GM12878 (cell line): ENCODE measurements around the gene PLEKHA5. TPM values are rescaled to one million over a fixed set of nuclear protein-coding genes. Genes with fewer than 3 reads are reported as not detected.

Source experiments
- ATAC-seq: fragments of 200-7000 bp; cut with Tn5 transposase; 3 replicates; pipeline ENCODE4 v1.9.1; 2020; ENCODE audit warnings: mild to moderate bottlenecking, moderate library complexity
- BruUV-seq: library from RNA; stranded (reverse); fragments of 400-500 nt; replicated peaks from 2 replicates; lab custom pipeline; 2021; lab: Mats Ljungman, UMichigan
- CTCF ChIA-PET: fragments of 300-600 bp; sonication (Branson Sonifier 250); formaldehyde crosslinking; extraction: SDS; loops from one replicate; lab custom pipeline; 2021; ENCODE audit warnings: inconsistent platforms; lab: Yijun Ruan, JAX
- POLR2A ChIA-PET: fragments of 350-600 bp; formaldehyde crosslinking; extraction: SDS; loops from one replicate; lab custom pipeline; 2021; ENCODE audit warnings: inconsistent platforms; lab: Charles Lee
- RAD21 ChIA-PET: fragments of 300-600 bp; sonication (Branson Sonifier 250); formaldehyde crosslinking; loops from one replicate; lab custom pipeline; 2023; ENCODE audit warnings: antibody characterized with exemption; ENCODE audit not compliant: unreplicated experiment; lab: Charles Lee
- SMC1A ChIA-PET: fragments of 300-600 bp; sonication (Branson Sonifier 250); formaldehyde crosslinking; loops from one replicate; lab custom pipeline; 2023; ENCODE audit not compliant: unreplicated experiment, uncharacterized antibody; lab: Charles Lee
- DNase-seq: peaks from one replicate; pipeline ENCODE4 v3.0.0-alpha.2; 2011; ENCODE audit warnings: low read depth, low spot score
- FAIRE-seq: peaks from 3 replicates; lab custom pipeline; 2011; peaks lifted over from hg19 to GRCh38; lab: Jason Lieb, UNC
- H2AFZ ChIP-seq: 2 replicates; pipeline ENCODE4 v1.6.0; 2011; ENCODE audit warnings: low read depth, low read length, control low read depth; ENCODE audit not compliant: control insufficient read depth
- H3K27ac ChIP-seq: 2 replicates; pipeline ENCODE4 v1.5.1; 2011; ENCODE audit warnings: control low read depth; ENCODE audit not compliant: control insufficient read depth, insufficient read depth
- H3K27me3 ChIP-seq, 2 experiments: replicated peaks in 1 of 2; 2 replicates each; pipeline versions ENCODE4 v1.6.0 to v1.6.1; 2011; ENCODE audit warnings: low read length in 1 of 2; ENCODE audit not compliant: control insufficient read depth in 2 of 2, insufficient read depth in 2 of 2
- H3K36me3 ChIP-seq, 2 experiments: 2 replicates each; pipeline ENCODE4 v1.5.1; 2011; ENCODE audit warnings: low read length in 1 of 2; ENCODE audit not compliant: control insufficient read depth in 2 of 2, insufficient read depth in 2 of 2
- H3K4me1 ChIP-seq: 2 replicates; pipeline ENCODE4 v1.6.1; 2011; ENCODE audit warnings: mild to moderate bottlenecking, low read length, moderate library complexity, mixed read lengths; ENCODE audit not compliant: control insufficient read depth, insufficient read depth
- H3K4me2 ChIP-seq: 2 replicates; pipeline ENCODE4 v1.6.0; 2011; ENCODE audit warnings: control low read depth; ENCODE audit not compliant: control insufficient read depth, insufficient read depth
- H3K4me3 ChIP-seq: fragments of 200-600 bp; sonication (generic); 2 replicates; pipeline ENCODE4 v1.5.1; 2016
- H3K79me2 ChIP-seq: 2 replicates; pipeline ENCODE4 v1.6.0; 2011; ENCODE audit warnings: low read length; ENCODE audit not compliant: control insufficient read depth, insufficient read depth
- H3K9ac ChIP-seq: 2 replicates; pipeline ENCODE4 v1.8.0; 2011; ENCODE audit warnings: low read length, control low read depth, mixed read lengths; ENCODE audit not compliant: control insufficient read depth, insufficient read depth
- H3K9me3 ChIP-seq: replicated peaks from 3 replicates; pipeline ENCODE4 v1.5.1; 2011; ENCODE audit warnings: mild to moderate bottlenecking, low read length; ENCODE audit not compliant: control insufficient read depth, insufficient read depth
- H4K20me1 ChIP-seq: 2 replicates; pipeline ENCODE4 v1.6.0; 2011; ENCODE audit not compliant: control insufficient read depth, insufficient read depth
- CEBPB ChIP-seq, 2 experiments: fragments of 150-350 bp in 1 of 2; IDR thresholded peaks; 2 replicates each; pipeline ENCODE4 v1.6.1; 2012 to 2014; ENCODE audit warnings: low read depth in 2 of 2, low read length in 2 of 2, borderline replicate concordance in 1 of 2, inconsistent platforms in 1 of 2
- SREBF1 ChIP-seq: IDR thresholded peaks from 2 replicates; pipeline ENCODE4 v1.6.1; 2012; ENCODE audit warnings: mild to moderate bottlenecking, low read length
- ZNF24 ChIP-seq: fragments of 450-650 bp; IDR thresholded peaks from 2 replicates; pipeline ENCODE4 v1.6.1; 2017; ENCODE audit warnings: antibody characterized with exemption, mild to moderate bottlenecking
- WGBS: methylation state at CpG from one replicate; pipeline ENCODE4 v1.1.6; 2016; ENCODE audit warnings: low lambda C conversion rate; ENCODE audit not compliant: insufficient replicate concordance, insufficient coverage; ENCODE audit errors: missing lambda C conversion rate; 5-methylcytosine and 5-hydroxymethylcytosine counted together
- in situ Hi-C: fragments of 300-500 bp; cut with MboI; formaldehyde crosslinking; loops from 9 replicates; pipeline ENCODE4 v1.14.3; 2018; ENCODE audit warnings: mixed read lengths
- intact Hi-C: fragments of 100-400 bp; cut with micrococcal nuclease; formaldehyde crosslinking; loops from one replicate; pipeline ENCODE4 v1.14.2; 2022; ENCODE audit not compliant: unreplicated experiment
- polyA plus RNA-seq, 11 experiments: library from polyadenylated mRNA; depleted of rRNA in 4 of 11; unstranded in 6 of 11; stranded (reverse) in 5 of 11; fragments of >200 nt; fragmentation: Nextera tagmentation in 4 of 11; fragmentation: Illumina TruSeq in 1 of 11; extraction: Ambion mirVana in 4 of 11; extraction: Trizol in 1 of 11; gene quantifications; 1 replicate in 1 of 11; 2 replicates in 10 of 11; pipeline versions ENCODE4 v1.2.1 to v1.2.3, GENCODE V29; 2011 to 2016; ENCODE audit warnings: inconsistent platforms in 2 of 11, missing spikeins in 2 of 11, low read depth in 1 of 11
- total RNA-seq, 4 experiments: library from RNA; depleted of rRNA in 3 of 4; stranded (reverse); fragments of >200 nt in 3 of 4; fragmentation: Illumina TruSeq in 1 of 4; extraction: Trizol in 1 of 4; gene quantifications; 2 replicates each; pipeline versions ENCODE4 v1.2.1 to v1.2.3, GENCODE V29; 2013 to 2021
- TF ChIP-seq, protein P1 (sequence below), 3 experiments: IDR thresholded peaks in 2 of 3; conservative IDR thresholded peaks in 1 of 3; 2 replicates each; pipeline ENCODE4 v1.5.1; 2011; ENCODE audit warnings: low read depth in 3 of 3, low read length in 3 of 3, mild to moderate bottlenecking in 3 of 3, control low read depth in 2 of 3, moderate library complexity in 2 of 3, inconsistent platforms in 1 of 3, mixed read lengths in 1 of 3; ENCODE audit not compliant: control insufficient read depth in 2 of 3, insufficient read depth in 1 of 3; ENCODE audit errors: extremely low read depth in 1 of 3
- TF ChIP-seq, protein P2 (sequence below): IDR thresholded peaks from 2 replicates; pipeline ENCODE4 v1.6.1; 2012; ENCODE audit warnings: improper control_type of control experiment, low read depth, low read length; ENCODE audit not compliant: insufficient replicate concordance

Gene PLEKHA5
- total and polyA plus RNA-seq, 10 of the 15 experiments (the other 5 are each of a cell fraction or from before 2014, with no cell fraction given), result 0.09 to 0.33 (median 0.18) TPM; not detected in 3

DNA sequence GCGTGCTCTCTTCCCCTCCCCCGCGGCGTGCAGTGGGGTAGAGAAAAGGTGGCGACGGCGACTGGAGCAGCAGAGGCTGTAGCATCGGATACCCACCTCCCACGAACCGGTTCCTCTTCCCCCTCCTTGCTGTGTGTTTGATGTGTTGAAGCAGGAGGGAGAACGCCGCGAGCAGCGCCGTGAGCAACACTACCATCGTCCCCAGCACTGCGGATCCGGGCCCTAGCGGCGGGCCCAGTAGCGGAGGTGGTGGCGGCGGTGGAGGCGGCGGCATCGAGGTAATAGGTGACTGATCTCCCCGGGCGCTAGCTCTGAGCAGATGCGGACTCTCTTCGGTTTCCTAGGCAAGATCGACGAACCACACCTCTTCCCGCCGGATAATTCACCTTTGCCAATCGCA, 176.8 kb downstream of the PLEKHA5 start:
- Histone ChIP-seq H3K4me2 (no peak overlapping the region), H3K9ac (no peak overlapping the region), H3K36me3 (no peaks in the 10 kb centered on the region), H3K27ac (no peak overlapping the region), H4K20me1 (no peaks in the 10 kb centered on the region), H3K27me3 (no peaks in the 10 kb centered on the region), H3K9me3 (no peaks in the 10 kb centered on the region), H3K79me2 (no peaks in the 10 kb centered on the region), H3K4me3 (no peak overlapping the region), H3K4me1 (no peaks in the 10 kb centered on the region), H2AFZ (no peak overlapping the region)
- FAIRE-seq (no peak), DNase-seq (no peak), ATAC-seq (no peak)
- intact Hi-C loops, result no loop called here
- ChIA-PET SMC1A (no interaction called here), CTCF (interaction anchor here (0.7 to 1.3 kb wide), 2 partner anchors 18 to 88 kb away, joined by 3 read pairs; no protein-coding TSS in a partner anchor), POLR2A (no interaction called here), RAD21 (no interaction called here)
- no TSS peak for BruUV-seq
- in situ Hi-C loops, result no loop called here
- 82% methylated on average over 34 of the region's 35 CpGs for WGBS
- TF ChIP-seq CEBPB (IDR thresholded peaks at IDR 0.05; ENCODE audit: borderline replicate concordance in 1 of 2, low read depth in 2 of 2, low read length in 2 of 2) (no peak), SREBF1 (no peak), ZNF24 (no peak)
- TF ChIP-seq, protein P1, sequence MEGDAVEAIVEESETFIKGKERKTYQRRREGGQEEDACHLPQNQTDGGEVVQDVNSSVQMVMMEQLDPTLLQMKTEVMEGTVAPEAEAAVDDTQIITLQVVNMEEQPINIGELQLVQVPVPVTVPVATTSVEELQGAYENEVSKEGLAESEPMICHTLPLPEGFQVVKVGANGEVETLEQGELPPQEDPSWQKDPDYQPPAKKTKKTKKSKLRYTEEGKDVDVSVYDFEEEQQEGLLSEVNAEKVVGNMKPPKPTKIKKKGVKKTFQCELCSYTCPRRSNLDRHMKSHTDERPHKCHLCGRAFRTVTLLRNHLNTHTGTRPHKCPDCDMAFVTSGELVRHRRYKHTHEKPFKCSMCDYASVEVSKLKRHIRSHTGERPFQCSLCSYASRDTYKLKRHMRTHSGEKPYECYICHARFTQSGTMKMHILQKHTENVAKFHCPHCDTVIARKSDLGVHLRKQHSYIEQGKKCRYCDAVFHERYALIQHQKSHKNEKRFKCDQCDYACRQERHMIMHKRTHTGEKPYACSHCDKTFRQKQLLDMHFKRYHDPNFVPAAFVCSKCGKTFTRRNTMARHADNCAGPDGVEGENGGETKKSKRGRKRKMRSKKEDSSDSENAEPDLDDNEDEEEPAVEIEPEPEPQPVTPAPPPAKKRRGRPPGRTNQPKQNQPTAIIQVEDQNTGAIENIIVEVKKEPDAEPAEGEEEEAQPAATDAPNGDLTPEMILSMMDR (IDR thresholded peaks at IDR 0.05 in 2 of 3, conservative IDR thresholded peaks at IDR 0.05 in 1 of 3; ENCODE audit: control insufficient read depth in 2 of 3, extremely low read depth in 1 of 3, insufficient read depth in 1 of 3, low read depth in 3 of 3, low read length in 3 of 3), result no peak
- TF ChIP-seq, protein P2, sequence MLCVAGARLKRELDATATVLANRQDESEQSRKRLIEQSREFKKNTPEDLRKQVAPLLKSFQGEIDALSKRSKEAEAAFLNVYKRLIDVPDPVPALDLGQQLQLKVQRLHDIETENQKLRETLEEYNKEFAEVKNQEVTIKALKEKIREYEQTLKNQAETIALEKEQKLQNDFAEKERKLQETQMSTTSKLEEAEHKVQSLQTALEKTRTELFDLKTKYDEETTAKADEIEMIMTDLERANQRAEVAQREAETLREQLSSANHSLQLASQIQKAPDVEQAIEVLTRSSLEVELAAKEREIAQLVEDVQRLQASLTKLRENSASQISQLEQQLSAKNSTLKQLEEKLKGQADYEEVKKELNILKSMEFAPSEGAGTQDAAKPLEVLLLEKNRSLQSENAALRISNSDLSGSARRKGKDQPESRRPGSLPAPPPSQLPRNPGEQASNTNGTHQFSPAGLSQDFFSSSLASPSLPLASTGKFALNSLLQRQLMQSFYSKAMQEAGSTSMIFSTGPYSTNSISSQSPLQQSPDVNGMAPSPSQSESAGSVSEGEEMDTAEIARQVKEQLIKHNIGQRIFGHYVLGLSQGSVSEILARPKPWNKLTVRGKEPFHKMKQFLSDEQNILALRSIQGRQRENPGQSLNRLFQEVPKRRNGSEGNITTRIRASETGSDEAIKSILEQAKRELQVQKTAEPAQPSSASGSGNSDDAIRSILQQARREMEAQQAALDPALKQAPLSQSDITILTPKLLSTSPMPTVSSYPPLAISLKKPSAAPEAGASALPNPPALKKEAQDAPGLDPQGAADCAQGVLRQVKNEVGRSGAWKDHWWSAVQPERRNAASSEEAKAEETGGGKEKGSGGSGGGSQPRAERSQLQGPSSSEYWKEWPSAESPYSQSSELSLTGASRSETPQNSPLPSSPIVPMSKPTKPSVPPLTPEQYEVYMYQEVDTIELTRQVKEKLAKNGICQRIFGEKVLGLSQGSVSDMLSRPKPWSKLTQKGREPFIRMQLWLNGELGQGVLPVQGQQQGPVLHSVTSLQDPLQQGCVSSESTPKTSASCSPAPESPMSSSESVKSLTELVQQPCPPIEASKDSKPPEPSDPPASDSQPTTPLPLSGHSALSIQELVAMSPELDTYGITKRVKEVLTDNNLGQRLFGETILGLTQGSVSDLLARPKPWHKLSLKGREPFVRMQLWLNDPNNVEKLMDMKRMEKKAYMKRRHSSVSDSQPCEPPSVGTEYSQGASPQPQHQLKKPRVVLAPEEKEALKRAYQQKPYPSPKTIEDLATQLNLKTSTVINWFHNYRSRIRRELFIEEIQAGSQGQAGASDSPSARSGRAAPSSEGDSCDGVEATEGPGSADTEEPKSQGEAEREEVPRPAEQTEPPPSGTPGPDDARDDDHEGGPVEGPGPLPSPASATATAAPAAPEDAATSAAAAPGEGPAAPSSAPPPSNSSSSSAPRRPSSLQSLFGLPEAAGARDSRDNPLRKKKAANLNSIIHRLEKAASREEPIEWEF, result no peak
